Urinary bladder (tissue), 4 donors: ENCODE measurements around the gene PIP4P1. TPM values are rescaled to one million over a fixed set of nuclear protein-coding genes. Genes with fewer than 3 reads are reported as not detected.
A peak's percentile ranks its signal among the peaks of the same experiment; 100 is the strongest.

Source experiments
- DNase-seq: peaks from one replicate; pipeline ENCODE4 v3.0.0-alpha.2; 2015; ENCODE audit errors: extremely low spot score
- H3K27ac ChIP-seq: one replicate; pipeline ENCODE4 v1.5.1; 2013; ENCODE audit warnings: low read depth, mild to moderate bottlenecking, moderate library complexity
- H3K36me3 ChIP-seq: one replicate; pipeline ENCODE4 v1.6.1; 2013; ENCODE audit warnings: mild to moderate bottlenecking, moderate library complexity; ENCODE audit not compliant: insufficient read depth
- H3K4me1 ChIP-seq: one replicate; pipeline ENCODE4 v1.6.1; 2013; ENCODE audit warnings: mild to moderate bottlenecking, moderate library complexity; ENCODE audit not compliant: insufficient read depth
- H3K4me3 ChIP-seq: one replicate; pipeline ENCODE4 v1.5.1; 2013; ENCODE audit warnings: low read depth, low read length
- WGBS: extraction: QIAGEN DNeasy Blood & Tissue Kit; methylation state at CpG from one replicate; pipeline ENCODE4 v1.1.7; 2013; 5-methylcytosine and 5-hydroxymethylcytosine counted together
- polyA plus RNA-seq: library from polyadenylated mRNA; stranded (reverse); fragments of 200-250 nt; gene quantifications from one replicate; pipeline ENCODE4 v1.2.3, GENCODE V29; 2013
- small RNA-seq: library from RNA; depleted of rRNA; stranded (forward); fragments of <200 nt; gene quantifications from one replicate; pipeline ENCODE3, GENCODE V24; 2014
- total RNA-seq: library from RNA; depleted of rRNA; stranded (reverse); fragments of >200 nt; gene quantifications from one replicate; pipeline ENCODE4 v1.2.3, GENCODE V29; 2014
- donor health status: healthy with polysubstance abuse.
- donor health status: healthy.

Gene PIP4P1
- total and polyA plus RNA-seq, 2 donors: 11.9 to 40.8 TPM

DNA sequence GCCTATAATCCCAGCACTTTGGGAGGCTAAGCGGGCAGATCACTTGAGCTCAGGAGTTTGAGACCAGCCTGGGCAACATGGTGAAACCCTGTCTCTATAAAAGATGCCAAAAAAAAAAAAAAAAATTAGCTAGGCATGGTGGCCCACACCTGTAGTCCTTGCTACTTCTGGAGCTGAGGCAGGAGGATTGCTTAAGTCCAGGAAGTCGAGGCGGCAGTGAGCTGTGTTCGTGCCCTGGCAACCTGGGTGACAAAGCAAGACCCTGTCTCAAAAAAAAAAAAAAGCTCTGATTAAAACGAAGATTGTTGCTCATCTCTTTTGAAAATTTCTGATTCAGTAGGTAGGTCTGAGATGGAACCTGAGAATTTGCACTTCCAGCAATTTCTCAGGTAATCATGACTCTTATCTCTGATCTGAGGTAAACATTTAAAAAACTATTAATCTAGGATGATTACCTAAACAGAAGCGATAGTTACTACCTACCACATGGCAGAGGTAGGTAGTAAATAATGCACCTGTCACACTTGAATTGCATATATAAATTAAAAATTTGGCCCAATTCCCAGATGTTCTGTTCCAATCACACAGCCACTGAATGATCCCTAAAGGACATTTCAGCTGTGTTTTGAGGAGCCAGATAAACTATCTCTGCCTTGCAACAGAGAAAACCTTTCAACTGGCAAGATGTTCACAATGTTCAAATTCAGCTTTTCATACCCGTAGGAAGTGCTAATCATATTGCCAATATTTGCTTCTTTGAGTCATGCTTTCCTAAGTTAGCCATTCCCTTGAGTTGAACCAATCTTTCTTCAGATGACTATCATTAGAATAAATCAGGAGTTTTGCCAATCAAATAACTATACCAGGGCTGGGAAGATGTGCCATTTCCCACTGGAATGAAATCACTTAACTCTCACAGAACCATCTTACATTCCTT lies 43.7 kb downstream of the PIP4P1 start:
- Histone ChIP-seq H3K27ac (no peak overlapping the region), H3K4me3 (no peak overlapping the region), H3K4me1 (no peaks in the 10 kb centered on the region), H3K36me3 (no peaks in the 10 kb centered on the region)
- DNase-seq: no peak
- WGBS: 69% methylated on average over 7 of the region's 7 CpGs

- no peak for DNase-seq
- H3K36me3 ChIP-seq: no peaks in the 10 kb centered on the region
- 92% methylated on average over 2 of the region's 2 CpGs for WGBS
Measured at GRCh38 chr14:20416223-20416622, 45.0 kb downstream of the PIP4P1 start.

GRCh38 chr14:20415782-20416206 lies 45.4 kb downstream of the PIP4P1 start:
- no peak for DNase-seq
- Histone ChIP-seq H3K36me3 (no peaks in the 10 kb centered on the region), H3K27ac (no peak overlapping the region), H3K4me1 (no peaks in the 10 kb centered on the region), H3K4me3 (no peak overlapping the region)
- WGBS: 41% methylated on average over 3 of the region's 3 CpGs

More at GRCh38 chr14:20416223-20416622, 45.0 kb downstream of the PIP4P1 start:
- no peak overlapping the region for H3K4me3 ChIP-seq
- no peak overlapping the region for H3K27ac ChIP-seq
- H3K4me1 ChIP-seq: no peaks in the 10 kb centered on the region

DNA sequence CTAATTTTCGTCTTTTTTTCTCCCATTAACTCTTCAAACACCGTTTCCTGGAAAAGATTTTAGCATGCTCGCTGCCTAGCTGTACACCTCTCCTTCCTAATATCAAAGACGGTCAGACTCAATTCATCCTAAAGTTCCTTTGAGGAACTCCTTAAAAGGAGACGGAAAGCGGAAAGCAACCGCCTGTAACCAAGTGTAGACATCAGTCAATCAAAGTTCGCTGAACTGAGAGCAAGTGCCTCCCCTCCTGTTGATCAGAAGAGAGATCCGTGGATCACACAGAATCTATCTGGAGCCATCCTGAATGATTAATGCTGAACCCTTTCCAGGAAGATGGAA lies 47.5 kb downstream of the PIP4P1 start:
- WGBS: 1% methylated on average over 9 of the region's 9 CpGs
- peak overlapping the region; percentile 94 for H3K27ac ChIP-seq
- no peaks in the 10 kb centered on the region for H3K36me3 ChIP-seq
- no peak for DNase-seq
- H3K4me3 ChIP-seq: peak overlapping the region; percentile 64
- no peaks in the 10 kb centered on the region for H3K4me1 ChIP-seq

DNA sequence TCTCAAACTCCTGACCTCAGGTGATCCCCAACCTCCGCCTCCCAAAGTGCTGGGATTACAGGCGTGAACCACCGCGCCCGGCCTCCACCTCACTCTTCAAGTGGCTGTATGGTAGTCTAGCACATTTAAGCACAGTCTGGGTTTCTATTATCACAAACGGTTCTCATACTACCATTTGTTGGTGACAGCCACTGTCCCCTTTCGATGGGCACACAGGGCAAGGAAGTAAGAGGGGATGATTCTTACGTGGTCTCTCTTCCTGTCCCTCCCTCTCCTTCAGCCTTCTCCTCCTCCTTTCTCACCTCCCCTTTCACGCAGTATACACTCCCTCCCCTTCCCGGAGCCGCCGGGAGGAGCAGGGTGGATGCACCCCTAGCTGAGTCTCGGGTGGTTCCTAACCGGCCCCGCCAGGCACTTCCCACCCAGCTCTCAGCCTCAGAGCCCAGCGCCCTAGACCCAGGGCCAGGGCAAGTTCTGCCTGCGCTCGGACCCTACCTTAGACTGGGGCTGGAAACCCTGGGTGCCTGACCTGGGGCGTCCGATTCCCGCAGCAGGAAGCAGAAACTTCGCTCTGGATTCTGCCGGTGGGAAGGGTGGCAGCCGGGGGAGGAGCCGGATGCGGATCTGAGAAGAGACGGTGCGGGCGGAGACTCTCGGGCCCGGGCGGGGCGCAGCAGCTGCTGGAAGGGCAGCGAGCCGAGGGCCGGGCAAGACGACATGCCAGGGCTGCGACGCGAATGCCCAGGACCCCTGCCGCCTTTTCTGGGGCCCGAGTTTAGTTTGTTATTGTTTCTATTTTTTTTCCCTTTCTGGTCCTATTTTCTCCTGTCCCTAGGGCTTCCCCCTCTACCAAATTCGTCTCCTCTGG lies 48.1 kb downstream of the PIP4P1 start, which contains the start of gene TEP1:
Gene TEP1, minus strand, starts transcription at position 626 of the 868 bp plus-strand sequence. CDS start 5,062 bp downstream, outside the sequence.
- peak; percentile 49 for DNase-seq
- Histone ChIP-seq H3K36me3 (no peaks in the 10 kb centered on the region), H3K27ac (peak within 1 kb of the TSS; percentile 94), H3K4me3 (peak within 1 kb of the TSS; percentile 64), H3K4me1 (no peaks in the 10 kb centered on the region)
- under 1% methylated on average over 43 of the region's 43 CpGs for WGBS

- no peak for DNase-seq
- 2% methylated on average over 7 of the region's 7 CpGs for WGBS
Measured at GRCh38 chr14:20412411-20412810, 48.8 kb downstream of the PIP4P1 start.

GRCh38 chr14:20409226-20409625 lies 52.0 kb downstream of the PIP4P1 start:
- Histone ChIP-seq H3K4me3 (no peak overlapping the region), H3K27ac (no peak overlapping the region), H3K36me3 (no peaks in the 10 kb centered on the region), H3K4me1 (no peaks in the 10 kb centered on the region)
- WGBS: 87% methylated on average over 2 of the region's 2 CpGs
- no peak for DNase-seq

More at GRCh38 chr14:20412411-20412810, 48.8 kb downstream of the PIP4P1 start:
- Histone ChIP-seq H3K4me1 (no peaks in the 10 kb centered on the region), H3K27ac (peak overlapping the region; percentile 94), H3K36me3 (no peaks in the 10 kb centered on the region), H3K4me3 (peak overlapping the region; percentile 64)

Small RNAs within 50 kb of the gene (small RNA-seq; reads per million reads assigned to genes)
- gene RNA5SP382: 0.15 reads per million

Other genes with a start within 250 kb of the PIP4P1 start
- not detected for gene OR11H6, start 237.7 kb downstream of the PIP4P1 start, total RNA-seq
- gene OR11H6, start 237.7 kb downstream of the PIP4P1 start, polyA plus RNA-seq: not detected
- not detected for gene OR11H7, start 232.5 kb downstream of the PIP4P1 start, total RNA-seq
- gene OR11H7, start 232.5 kb downstream of the PIP4P1 start, polyA plus RNA-seq: not detected
- not detected for gene OR11H4, start 222.1 kb downstream of the PIP4P1 start, total RNA-seq
- gene OR11H4, start 222.1 kb downstream of the PIP4P1 start, polyA plus RNA-seq: not detected
- 22.7 TPM for gene TTC5, start 155.5 kb downstream of the PIP4P1 start, total RNA-seq
- gene TTC5, start 155.5 kb downstream of the PIP4P1 start, polyA plus RNA-seq: 8.0 TPM
- gene CCNB1IP1, start 128.2 kb downstream of the PIP4P1 start, total RNA-seq: 81.9 TPM
- 63.5 TPM for gene CCNB1IP1, start 128.2 kb downstream of the PIP4P1 start, polyA plus RNA-seq
- 13.5 TPM for gene PARP2, start 117.8 kb downstream of the PIP4P1 start, total RNA-seq
- gene PARP2, start 117.8 kb downstream of the PIP4P1 start, polyA plus RNA-seq: 16.0 TPM
- 17.4 TPM for gene TEP1, start 47.9 kb downstream of the PIP4P1 start, total RNA-seq
- 16.2 TPM for gene TEP1, start 47.9 kb downstream of the PIP4P1 start, polyA plus RNA-seq
- 0.69 TPM for gene KLHL33, start 25.3 kb downstream of the PIP4P1 start, total RNA-seq
- 0.42 TPM for gene KLHL33, start 25.3 kb downstream of the PIP4P1 start, polyA plus RNA-seq
- 28.4 TPM for gene OSGEP, start 6.6 kb downstream of the PIP4P1 start, total RNA-seq
- gene OSGEP, start 6.6 kb downstream of the PIP4P1 start, polyA plus RNA-seq: 41.1 TPM
- gene APEX1, start 6.2 kb downstream of the PIP4P1 start, total RNA-seq: 21.2 TPM
- gene APEX1, start 6.2 kb downstream of the PIP4P1 start, polyA plus RNA-seq: 147 TPM
- gene PNP, start 8.0 kb upstream of the PIP4P1 start, total RNA-seq: 12.5 TPM
- gene PNP, start 8.0 kb upstream of the PIP4P1 start, polyA plus RNA-seq: 25.9 TPM
- not detected for gene RNASE10, start 44.1 kb upstream of the PIP4P1 start, total RNA-seq
- gene RNASE10, start 44.1 kb upstream of the PIP4P1 start, polyA plus RNA-seq: 0.20 TPM
- gene RNASE9, start 99.6 kb upstream of the PIP4P1 start, total RNA-seq: not detected
- gene RNASE9, start 99.6 kb upstream of the PIP4P1 start, polyA plus RNA-seq: not detected
- not detected for gene RNASE11, start 126.6 kb upstream of the PIP4P1 start, total RNA-seq
- gene RNASE11, start 126.6 kb upstream of the PIP4P1 start, polyA plus RNA-seq: not detected
- gene RNASE12, start 129.9 kb upstream of the PIP4P1 start, total RNA-seq: not detected
- not detected for gene RNASE12, start 129.9 kb upstream of the PIP4P1 start, polyA plus RNA-seq
- gene OR6S1, start 180.3 kb upstream of the PIP4P1 start, total RNA-seq: not detected
- gene OR6S1, start 180.3 kb upstream of the PIP4P1 start, polyA plus RNA-seq: not detected
- 39.5 TPM for gene RNASE4, start 223.1 kb upstream of the PIP4P1 start, total RNA-seq
- 135 TPM for gene RNASE4, start 223.1 kb upstream of the PIP4P1 start, polyA plus RNA-seq
- 7.8 TPM for gene ANG, start 227.3 kb upstream of the PIP4P1 start, total RNA-seq
- gene ANG, start 227.3 kb upstream of the PIP4P1 start, polyA plus RNA-seq: 47.3 TPM